GM19395 (cell line): ENCODE data around the gene C11orf87.

Experiments used
- ATAC-seq: cut with Tn5 transposase; IDR thresholded peaks from one replicate; pipeline ENCODE4 v1.9.1; 2021; ENCODE audit warnings: mild to moderate bottlenecking, moderate library complexity; ENCODE audit not compliant: unreplicated experiment

C11orf87 gene

DNA sequence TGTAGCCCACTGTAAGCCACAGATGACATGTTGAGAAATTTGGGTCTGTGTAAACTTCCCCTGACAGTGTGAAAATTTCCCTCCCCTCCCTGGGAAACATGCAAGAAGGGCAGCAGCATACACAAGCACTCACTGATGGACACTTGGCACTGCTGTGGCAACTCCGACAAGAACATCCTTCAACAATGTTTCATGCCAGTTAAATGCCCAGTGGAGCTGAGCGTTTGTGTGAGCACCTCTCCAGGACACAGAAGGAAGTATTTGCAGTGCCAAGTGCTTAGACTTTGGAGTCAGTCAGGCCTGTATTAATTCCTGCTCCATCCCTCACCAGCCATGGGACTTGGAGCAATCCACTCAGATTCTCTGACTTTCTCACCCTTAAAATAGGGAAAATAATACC lies 17.7 kb downstream of the C11orf87 start:
- ATAC-seq: no peak

DNA sequence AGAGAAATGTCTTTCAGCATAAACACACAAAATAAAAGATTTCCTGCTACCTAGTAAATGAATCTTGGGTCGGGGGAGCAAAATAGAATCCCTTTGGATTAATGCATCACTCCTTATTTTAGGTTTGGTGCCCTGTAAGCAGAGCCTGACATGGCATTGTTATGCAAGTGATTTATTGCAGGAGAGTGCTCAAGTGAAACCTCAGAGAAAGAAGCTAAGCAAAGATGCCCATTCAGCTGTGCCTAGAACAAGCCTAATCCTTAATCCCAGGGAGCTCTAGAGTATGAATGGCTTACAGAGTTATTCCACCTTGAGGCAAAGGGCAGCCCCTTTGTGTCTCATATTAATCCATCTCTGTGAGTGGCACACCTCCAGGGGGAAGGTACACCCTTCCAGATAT lies 21.1 kb downstream of the C11orf87 start:
- ATAC-seq: no peak

DNA sequence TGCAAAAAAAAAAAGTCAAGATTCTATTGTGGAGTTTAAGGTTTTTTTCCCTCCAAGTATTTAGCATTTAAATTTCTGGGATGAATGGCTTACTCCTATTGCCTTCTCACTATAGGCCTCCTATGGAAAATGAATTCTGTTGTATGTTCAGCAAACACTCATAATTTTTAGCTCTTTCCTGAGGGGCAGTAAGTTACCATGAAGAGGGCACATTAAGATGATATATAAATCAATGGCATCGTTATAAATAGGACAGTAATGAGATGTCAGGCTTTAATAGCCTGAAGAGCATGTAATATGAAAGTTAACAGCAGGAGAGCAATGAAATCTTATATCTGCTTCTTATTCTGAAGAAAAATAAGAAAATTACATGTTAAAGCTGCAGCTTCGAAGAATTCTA lies 32.9 kb downstream of the C11orf87 start:
- no peak for ATAC-seq
